SU-DHL-6 (cell line): ENCODE results near the gene PCDHB9.
"Not testable (repeated sequence)": the region's sequence is repeated elsewhere in the genome, so short reads cannot be mapped to it uniquely, and the experiment has no call there.

Experiments
- H2AFZ ChIP-seq: fragments of 200-600 bp; sonication (generic); 2 replicates; pipeline ENCODE4 v1.6.1; 2014; ENCODE audit warnings: low read depth, mild to moderate bottlenecking, moderate library complexity, mixed read lengths, antibody characterized with exemption, low read length; ENCODE audit not compliant: severe bottlenecking
- H3F3A ChIP-seq: fragments of 200-600 bp; shearing (Covaris generic); 2 replicates; pipeline ENCODE4 v1.6.0; 2016; ENCODE audit warnings: antibody characterized with exemption, mild to moderate bottlenecking; ENCODE audit not compliant: insufficient read depth
- H3K27ac ChIP-seq: fragments of 200-600 bp; sonication (generic); 2 replicates; pipeline ENCODE4 v1.5.1; 2016; ENCODE audit warnings: low read depth, mild to moderate bottlenecking, low read length, moderate library complexity, mixed read lengths
- H3K27me3 ChIP-seq: fragments of 200-600 bp; sonication (generic), shearing (Covaris generic); 2 replicates; pipeline ENCODE4 v1.6.0; 2014; ENCODE audit warnings: mild to moderate bottlenecking, low read length
- H3K36me3 ChIP-seq: fragments of 200-600 bp; sonication (generic); 2 replicates; pipeline ENCODE4 v1.6.1; 2014; ENCODE audit warnings: mild to moderate bottlenecking, low read length, mixed read lengths
- H3K4me2 ChIP-seq: fragments of 300-600, 200-600 bp; shearing (Covaris generic), sonication (generic); 2 replicates; pipeline ENCODE4 v1.6.0; 2014; ENCODE audit warnings: low read length, low read depth, mild to moderate bottlenecking; ENCODE audit not compliant: poor library complexity, severe bottlenecking
- H3K4me3 ChIP-seq: fragments of 200-600 bp; sonication (generic); 2 replicates; pipeline ENCODE4 v1.5.1; 2014; ENCODE audit warnings: antibody characterized with exemption, low read length, mild to moderate bottlenecking, mixed read lengths; ENCODE audit not compliant: insufficient read depth, poor library complexity, severe bottlenecking
- H3K79me2 ChIP-seq: fragments of 200-600 bp; sonication (generic); 2 replicates; pipeline ENCODE4 v1.6.1; 2014; ENCODE audit warnings: mild to moderate bottlenecking, low read length, moderate library complexity; ENCODE audit not compliant: insufficient read depth
- H3K9ac ChIP-seq: fragments of 200-600 bp; sonication (generic); 2 replicates; pipeline ENCODE4 v1.7.0; 2014; ENCODE audit warnings: mild to moderate bottlenecking, low read length
- H3K9me2 ChIP-seq: fragments of 200-600 bp; sonication (generic); replicated peaks from 2 replicates; pipeline ENCODE4 v1.6.1; 2014; ENCODE audit warnings: low read length; ENCODE audit not compliant: insufficient read depth
- H3K9me3 ChIP-seq: fragments of 200-600 bp; sonication (generic); 2 replicates; pipeline ENCODE4 v1.6.1; 2014; ENCODE audit warnings: low read length, mixed read lengths; ENCODE audit not compliant: insufficient read depth
- H4K20me1 ChIP-seq: fragments of 200-600 bp; sonication (generic); 2 replicates; pipeline ENCODE4 v1.6.1; 2014; ENCODE audit warnings: low read depth, mild to moderate bottlenecking, antibody characterized with exemption, low read length, moderate library complexity, mixed read lengths
- CTCF ChIP-seq: fragments of 200-600 bp; sonication (generic); IDR thresholded peaks from one replicate; pipeline ENCODE4 v1.5.1; 2017; ENCODE audit warnings: antibody characterized with exemption, mild to moderate bottlenecking, low read length, moderate library complexity; ENCODE audit not compliant: insufficient read depth, poor library complexity, severe bottlenecking
- EZH2phosphoT487 ChIP-seq: fragments of 200-600 bp; sonication (generic), shearing (Covaris generic); conservative IDR thresholded peaks from 2 replicates; pipeline ENCODE4 v1.6.1; 2018; ENCODE audit warnings: mild to moderate bottlenecking, antibody characterized with exemption, low read length, moderate library complexity, mixed read lengths

Gene PCDHB9

GRCh38 chr5:141180313-141180712 is 6.6 kb upstream of the PCDHB9 start:
- H4K20me1 ChIP-seq, result no peaks in the 10 kb centered on the region; the same call in 1 of the 2 replicates
- no peaks in the 10 kb centered on the region for H3F3A ChIP-seq
- no peak overlapping the region for H2AFZ ChIP-seq
- H3K9ac ChIP-seq, result no peak overlapping the region
- TF ChIP-seq CTCF, result no peak
- no peak for TF ChIP-seq EZH2phosphoT487
- no peaks in the 10 kb centered on the region for H3K79me2 ChIP-seq
- H3K27ac ChIP-seq, result no peak overlapping the region
- H3K9me3 ChIP-seq, result no peaks in the 10 kb centered on the region
- no peak overlapping the region for H3K4me2 ChIP-seq
- H3K36me3 ChIP-seq, result no peaks in the 10 kb centered on the region
- peaks cover 3% of the 10 kb centered on the region; the same call in 1 of the 2 replicates for H3K27me3 ChIP-seq
- no peak overlapping the region for H3K4me3 ChIP-seq
- no peaks in the 10 kb centered on the region for H3K9me2 ChIP-seq

- Histone ChIP-seq H3K27me3 (no peaks in the 10 kb centered on the region), H2AFZ (no peak within 1 kb of the TSS), H3K4me3 (no peak within 1 kb of the TSS), H3K27ac (no peak within 1 kb of the TSS), H3F3A (no peaks in the 10 kb centered on the region), H3K9ac (no peak within 1 kb of the TSS), H3K4me2 (no peak within 1 kb of the TSS), H3K79me2 (no peaks in the 10 kb centered on the region), H3K9me2 (no peaks in the 10 kb centered on the region), H4K20me1 (no peaks in the 10 kb centered on the region), H3K36me3 (no peaks in the 10 kb centered on the region), H3K9me3 (no peaks in the 10 kb centered on the region)
- peak; percentile 62 for TF ChIP-seq CTCF
- TF ChIP-seq EZH2phosphoT487, result no peak
These were observed 4.7 kb upstream of the PCDHB9 start, which contains the start of gene PCDHB16 for GRCh38 chr5:141182248-141182647. PCDHB16 (plus strand) TSS chr5:141182387; CDS start chr5:141182560, 173 bp downstream.

GRCh38 chr5:141184117-141184855 is 2.7 kb upstream of the PCDHB9 start:
- not testable (repeated sequence) for H4K20me1 ChIP-seq, H3K9me3 ChIP-seq, H3K9ac ChIP-seq, H3K27me3 ChIP-seq, H3K4me2 ChIP-seq, H3F3A ChIP-seq, H3K27ac ChIP-seq, H3K79me2 ChIP-seq, H3K9me2 ChIP-seq, H3K36me3 ChIP-seq, H2AFZ ChIP-seq, H3K4me3 ChIP-seq

GRCh38 chr5:141188682-141189081 is 1.7 kb downstream of the PCDHB9 start:
- H3K27ac ChIP-seq, H3K9ac ChIP-seq, H3K79me2 ChIP-seq, H2AFZ ChIP-seq, H3K36me3 ChIP-seq, H3K4me3 ChIP-seq, H3F3A ChIP-seq, H3K27me3 ChIP-seq, H3K4me2 ChIP-seq, H3K9me2 ChIP-seq, H3K9me3 ChIP-seq, H4K20me1 ChIP-seq: not testable (repeated sequence)

- not testable (repeated sequence) for H3F3A ChIP-seq, H3K36me3 ChIP-seq, H3K27me3 ChIP-seq, H3K9me2 ChIP-seq, H3K4me3 ChIP-seq, H3K27ac ChIP-seq, H4K20me1 ChIP-seq, H3K79me2 ChIP-seq, H2AFZ ChIP-seq, H3K9ac ChIP-seq, H3K4me2 ChIP-seq, H3K9me3 ChIP-seq
These were observed 2.2 kb downstream of the PCDHB9 start for GRCh38 chr5:141189131-141189530.
